Measurements from ENCODE around the gene ZNF768. TPM values are rescaled to one million over a fixed set of nuclear protein-coding genes. Genes with fewer than 3 reads are reported as not detected.

Gene ZNF768
- total RNA-seq, 1 experiment from 2014 or later = 64.2 TPM

DNA sequence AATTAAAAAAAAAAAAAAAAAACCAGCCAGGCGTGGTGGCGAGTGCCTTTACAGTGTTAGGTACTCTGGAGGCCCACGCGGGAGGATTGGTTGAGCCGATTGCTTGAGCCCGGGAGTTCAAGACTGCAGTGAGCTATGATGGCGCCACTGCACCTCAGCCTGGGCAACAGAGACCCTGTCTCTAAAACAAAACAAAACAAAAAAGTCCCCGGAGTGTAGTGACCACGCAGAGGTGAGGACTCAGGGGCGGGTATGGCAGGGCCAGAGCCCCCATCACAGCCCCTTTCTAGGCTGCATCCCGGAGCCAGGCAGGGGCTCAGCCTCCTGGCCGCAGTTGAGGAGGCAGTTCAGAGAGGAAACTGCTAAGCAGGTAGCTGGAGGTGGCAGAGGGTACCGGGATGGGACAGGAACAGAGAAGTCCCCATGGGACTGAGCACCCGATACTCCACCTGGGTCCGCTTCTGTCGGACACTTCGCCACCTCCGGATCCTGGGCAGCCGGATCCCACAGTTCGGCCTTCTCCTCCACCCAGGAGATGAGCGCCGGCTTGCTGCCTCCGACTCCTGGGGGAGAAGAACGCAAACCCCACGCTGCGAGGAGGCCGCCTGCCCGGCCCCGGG lies 7.5 kb upstream of the ZNF768 start:
- Histone ChIP-seq H3K79me2 (ENCODE audit: low read depth) (peaks cover 53% of the 10 kb centered on the region), H3K27me3 (ENCODE audit: insufficient read depth, low read depth) (no peaks in the 10 kb centered on the region), H3F3A (ENCODE audit: insufficient read depth, low read depth) (peaks cover 22% of the 10 kb centered on the region), H3K4me2 (peak overlapping the region; percentile 90), H3K4me3 (peak overlapping the region; percentile 73), H4K20me1 (ENCODE audit: insufficient read depth) (no peaks in the 10 kb centered on the region), H3K9me3 (ENCODE audit: insufficient read depth, low read depth) (no peaks in the 10 kb centered on the region), H3K36me3 (ENCODE audit: low read depth) (0 out of 2 replicates have a peak, but pooled peaks cover 13% of the 10 kb centered on the region), H3K9me2 (ENCODE audit: insufficient read depth) (no peaks in the 10 kb centered on the region), H2AFZ (peak overlapping the region; percentile 92), H3K4me1 (replicated peaks; ENCODE audit: insufficient read depth) (peaks cover 31% of the 10 kb centered on the region), H3K27ac (peak overlapping the region; percentile 57)
- DNase-seq = no peak
- ChIA-PET POLR2A (ENCODE audit: unreplicated experiment) (interaction anchor here (0.6 to 3.2 kb wide), 3 partner anchors 21 to 54 kb away, joined by 3 to 21 read pairs (median 7); partner anchors contain the start of gene ZNF764), CTCF (interaction anchor here (1.1 to 3.1 kb wide), 3 partner anchors 24 to 104 kb away, joined by 3 to 25 read pairs (median 20); partner anchors contain the start of genes DCTPP1, ZNF689 and ZNF764)
- no TSS peak for BruUV-seq (replicated peaks)
- TF ChIP-seq, protein P1, sequence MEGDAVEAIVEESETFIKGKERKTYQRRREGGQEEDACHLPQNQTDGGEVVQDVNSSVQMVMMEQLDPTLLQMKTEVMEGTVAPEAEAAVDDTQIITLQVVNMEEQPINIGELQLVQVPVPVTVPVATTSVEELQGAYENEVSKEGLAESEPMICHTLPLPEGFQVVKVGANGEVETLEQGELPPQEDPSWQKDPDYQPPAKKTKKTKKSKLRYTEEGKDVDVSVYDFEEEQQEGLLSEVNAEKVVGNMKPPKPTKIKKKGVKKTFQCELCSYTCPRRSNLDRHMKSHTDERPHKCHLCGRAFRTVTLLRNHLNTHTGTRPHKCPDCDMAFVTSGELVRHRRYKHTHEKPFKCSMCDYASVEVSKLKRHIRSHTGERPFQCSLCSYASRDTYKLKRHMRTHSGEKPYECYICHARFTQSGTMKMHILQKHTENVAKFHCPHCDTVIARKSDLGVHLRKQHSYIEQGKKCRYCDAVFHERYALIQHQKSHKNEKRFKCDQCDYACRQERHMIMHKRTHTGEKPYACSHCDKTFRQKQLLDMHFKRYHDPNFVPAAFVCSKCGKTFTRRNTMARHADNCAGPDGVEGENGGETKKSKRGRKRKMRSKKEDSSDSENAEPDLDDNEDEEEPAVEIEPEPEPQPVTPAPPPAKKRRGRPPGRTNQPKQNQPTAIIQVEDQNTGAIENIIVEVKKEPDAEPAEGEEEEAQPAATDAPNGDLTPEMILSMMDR (conservative IDR thresholded peaks at IDR 0.05) = no peak
- TF ChIP-seq EZH2 (IDR thresholded peaks at IDR 0.05; ENCODE audit: low read depth) = no peak
- intact Hi-C loops (cut with micrococcal nuclease; ENCODE audit: unreplicated experiment) = loop anchor here (1.0 to 2.0 kb wide), 2 partner anchors 24 to 101 kb away; partner anchors contain the start of gene ZNF764

DNA sequence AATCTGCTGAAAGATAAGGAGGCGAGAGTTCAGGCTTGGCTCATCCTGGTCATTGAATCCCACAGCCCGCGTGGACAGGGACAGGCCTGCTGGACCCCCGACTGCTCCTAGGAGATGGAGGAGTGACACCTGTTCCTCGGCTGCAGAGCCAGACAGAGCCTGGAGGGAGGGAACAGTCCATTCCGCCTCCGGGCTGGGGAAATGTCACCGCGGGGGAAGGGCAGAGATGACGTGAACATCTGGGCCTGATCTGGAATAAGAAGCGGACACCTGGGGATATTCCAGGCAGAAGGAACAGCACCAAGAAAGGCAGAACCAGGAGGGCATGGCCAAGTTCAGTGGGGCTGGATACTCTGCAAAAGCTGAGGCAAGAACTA lies 6.8 kb upstream of the ZNF768 start:
- peaks cover 53% of the 10 kb centered on the region for H3K79me2 ChIP-seq (ENCODE audit: low read depth)
- peaks cover 39% of the 10 kb centered on the region for H3K4me1 ChIP-seq (replicated peaks; ENCODE audit: insufficient read depth)
- H3F3A ChIP-seq (ENCODE audit: insufficient read depth, low read depth) = peaks cover 30% of the 10 kb centered on the region
- H3K27me3 ChIP-seq (ENCODE audit: insufficient read depth, low read depth) = no peaks in the 10 kb centered on the region
- no peaks in the 10 kb centered on the region for H3K9me3 ChIP-seq (ENCODE audit: insufficient read depth, low read depth)
- H3K4me2 ChIP-seq = peak overlapping the region; percentile 90
- H4K20me1 ChIP-seq (ENCODE audit: insufficient read depth) = no peaks in the 10 kb centered on the region
- TF ChIP-seq, protein P1 (conservative IDR thresholded peaks at IDR 0.05) = no peak
- TF ChIP-seq EZH2 (IDR thresholded peaks at IDR 0.05; ENCODE audit: low read depth) = no peak
- intact Hi-C loops (cut with micrococcal nuclease; ENCODE audit: unreplicated experiment) = no loop called here
- ChIA-PET CTCF (interaction anchor here (3.1 kb wide), 1 partner anchor 25 kb away, joined by 25 read pairs; the partner anchor contains the start of gene ZNF764), POLR2A (ENCODE audit: unreplicated experiment) (interaction anchor here (0.6 kb wide), 2 partner anchors 55 to 101 kb away, joined by 3 to 7 read pairs; no protein-coding TSS in a partner anchor)
- no peak overlapping the region for H2AFZ ChIP-seq
- H3K4me3 ChIP-seq = peak overlapping the region; percentile 73; the same call in 1 of the 2 replicates
- no peaks in the 10 kb centered on the region for H3K9me2 ChIP-seq (ENCODE audit: insufficient read depth)
- H3K36me3 ChIP-seq (ENCODE audit: low read depth) = 0 out of 2 replicates have a peak, but pooled peaks cover 13% of the 10 kb centered on the region
- no peak overlapping the region for H3K27ac ChIP-seq
- no TSS peak for BruUV-seq (replicated peaks)
- DNase-seq = no peak

DNA sequence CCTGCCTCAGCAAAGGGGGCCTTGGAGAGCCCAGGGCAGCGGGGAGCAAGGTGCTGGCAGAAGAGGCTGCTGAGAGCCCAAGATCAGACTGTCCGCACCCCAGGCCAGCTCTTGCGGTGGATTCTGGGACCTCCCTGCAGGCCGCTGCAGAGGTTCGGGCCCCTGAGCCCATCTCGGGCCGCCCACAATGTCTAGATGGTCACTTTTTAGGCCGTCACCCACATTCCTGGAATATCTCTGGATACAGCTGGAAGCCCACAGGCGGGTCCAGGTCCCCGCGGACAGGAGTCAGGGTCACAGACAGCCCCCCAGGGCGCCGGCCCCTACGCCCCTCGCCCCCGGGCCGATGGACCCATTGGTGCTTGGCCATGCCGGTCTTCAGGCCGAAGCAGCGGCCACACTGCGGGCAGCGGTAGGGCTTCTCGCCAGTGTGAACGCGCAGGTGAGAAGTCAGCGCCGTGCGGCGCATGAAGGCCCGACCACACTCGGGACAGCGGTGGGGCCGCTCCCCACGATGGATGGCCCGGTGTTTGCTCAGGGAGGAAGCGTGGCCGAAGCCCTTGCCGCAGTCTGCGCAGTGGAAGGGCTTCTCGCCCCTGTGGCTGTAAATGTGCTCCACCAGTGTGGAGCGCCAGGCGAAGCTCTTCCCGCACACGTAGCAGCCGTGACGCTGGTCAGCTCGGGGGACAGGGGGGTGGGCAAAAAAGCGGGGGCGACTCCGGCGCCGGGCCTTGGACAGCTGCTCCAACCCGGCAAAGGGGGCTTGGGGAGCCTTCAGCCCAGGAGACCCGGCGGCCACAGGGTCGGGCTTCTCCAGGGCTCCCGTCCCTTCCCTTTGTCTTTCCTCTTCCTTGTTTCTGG lies 6.1 kb upstream of the ZNF768 start:
- Histone ChIP-seq H4K20me1 (ENCODE audit: insufficient read depth) (no peaks in the 10 kb centered on the region), H3F3A (ENCODE audit: insufficient read depth, low read depth) (peaks cover 36% of the 10 kb centered on the region), H3K9me3 (ENCODE audit: insufficient read depth, low read depth) (no peaks in the 10 kb centered on the region), H3K4me3 (no peak overlapping the region), H3K36me3 (ENCODE audit: low read depth) (0 out of 2 replicates have a peak, but pooled peaks cover 13% of the 10 kb centered on the region), H3K4me1 (replicated peaks; ENCODE audit: insufficient read depth) (peaks cover 43% of the 10 kb centered on the region), H3K4me2 (no peak overlapping the region), H3K9me2 (ENCODE audit: insufficient read depth) (no peaks in the 10 kb centered on the region), H3K27me3 (ENCODE audit: insufficient read depth, low read depth) (no peaks in the 10 kb centered on the region), H3K79me2 (ENCODE audit: low read depth) (peaks cover 53% of the 10 kb centered on the region), H2AFZ (no peak overlapping the region), H3K27ac (no peak overlapping the region)
- BruUV-seq (replicated peaks) = no TSS peak
- no peak for DNase-seq
- intact Hi-C loops (cut with micrococcal nuclease; ENCODE audit: unreplicated experiment) = no loop called here
- CTCF ChIA-PET = interaction anchor here (0.7 kb wide), 1 partner anchor 76 kb away, joined by 3 read pairs; no protein-coding TSS in a partner anchor
- POLR2A ChIA-PET (ENCODE audit: unreplicated experiment) = interaction anchor here (0.6 kb wide), 2 partner anchors 56 to 101 kb away, joined by 3 to 12 read pairs; no protein-coding TSS in a partner anchor
- TF ChIP-seq, protein P1 (conservative IDR thresholded peaks at IDR 0.05) = no peak
- TF ChIP-seq EZH2 (IDR thresholded peaks at IDR 0.05; ENCODE audit: low read depth) = no peak
